Endothelial cell of umbilical vein (primary cell): ENCODE measurements around the gene QTRT2. TPM values are rescaled to one million over a fixed set of nuclear protein-coding genes. Genes with fewer than 3 reads are reported as not detected.

Experiments
- BruUV-seq: library from RNA; stranded (reverse); fragments of 400-500 nt; replicated peaks from 2 replicates; lab custom pipeline; 2021; lab: Mats Ljungman, UMichigan
- CTCF ChIA-PET: fragments of 300-600, 350-600 bp; sonication (Branson Sonifier 250); formaldehyde crosslinking; loops from one replicate; lab custom pipeline; 2021; ENCODE audit warnings: antibody characterized with exemption, inconsistent platforms; lab: Charles Lee
- POLR2A ChIA-PET: fragments of 300-600, 350-600 bp; sonication (Branson Sonifier 250); formaldehyde crosslinking; loops from one replicate; lab custom pipeline; 2021; ENCODE audit warnings: antibody characterized with exemption, inconsistent platforms; lab: Charles Lee
- DNase-seq: peaks from one replicate; pipeline ENCODE4 v3.0.0-alpha.2; 2011; ENCODE audit warnings: low read depth, low spot score
- FAIRE-seq: peaks from 2 replicates; lab custom pipeline; 2011; peaks lifted over from hg19 to GRCh38; lab: Jason Lieb, UNC
- H2AFZ ChIP-seq: 2 replicates; pipeline ENCODE4 v1.6.0; 2012; ENCODE audit warnings: low read depth, low read length, control low read depth, inconsistent platforms
- H3K27ac ChIP-seq: 2 replicates; pipeline ENCODE4 v1.5.1; 2011; ENCODE audit warnings: low read depth, mild to moderate bottlenecking, control low read depth, low read length, moderate library complexity; ENCODE audit not compliant: insufficient read depth
- H3K27me3 ChIP-seq, 2 experiments: 2 replicates each; pipeline versions ENCODE4 v1.6.0 to v1.6.1; 2011; ENCODE audit warnings: low read length in 2 of 2, mixed read lengths in 1 of 2; ENCODE audit not compliant: control insufficient read depth in 2 of 2, insufficient read depth in 2 of 2
- H3K36me3 ChIP-seq, 2 experiments: 2 replicates in 1 of 2; 3 replicates in 1 of 2; pipeline ENCODE4 v1.5.1; 2011; ENCODE audit warnings: low read length in 2 of 2, mild to moderate bottlenecking in 1 of 2, moderate library complexity in 1 of 2; ENCODE audit not compliant: control insufficient read depth in 2 of 2, insufficient read depth in 2 of 2; ENCODE audit errors: extremely low read depth in 1 of 2
- H3K4me1 ChIP-seq: 3 replicates; pipeline ENCODE4 v1.5.1; 2011; ENCODE audit warnings: mild to moderate bottlenecking, low read length; ENCODE audit not compliant: control insufficient read depth, insufficient read depth; ENCODE audit errors: extremely low read depth
- H3K4me2 ChIP-seq: 2 replicates; pipeline ENCODE4 v1.6.1; 2011; ENCODE audit warnings: low read length, control low read depth, mixed read lengths; ENCODE audit not compliant: insufficient read depth
- H3K4me3 ChIP-seq, 3 experiments: fragments of 200-600 bp in 1 of 3; sonication (generic), shearing (Covaris generic) in 1 of 3; replicated peaks in 1 of 3; 2 replicates each; pipeline ENCODE4 v1.5.1; 2011 to 2016; ENCODE audit warnings: control low read depth in 3 of 3, low read length in 3 of 3, mild to moderate bottlenecking in 2 of 3, inconsistent platforms in 1 of 3, low read depth in 1 of 3, moderate library complexity in 1 of 3; ENCODE audit not compliant: insufficient read depth in 1 of 3
- H3K79me2 ChIP-seq: 2 replicates; pipeline ENCODE4 v1.6.0; 2012; ENCODE audit warnings: low read length, inconsistent platforms; ENCODE audit not compliant: control insufficient read depth, insufficient read depth
- H3K9ac ChIP-seq: replicated peaks from 2 replicates; pipeline ENCODE3; 2011; ENCODE audit warnings: low read length, control low read depth; ENCODE audit not compliant: insufficient read depth; ENCODE audit errors: extremely low read depth
- H3K9me1 ChIP-seq: replicated peaks from 3 replicates; pipeline ENCODE4 v1.6.0; 2011; ENCODE audit warnings: mild to moderate bottlenecking, low read length; ENCODE audit not compliant: control insufficient read depth, insufficient read depth; ENCODE audit errors: extremely low read depth
- H3K9me3 ChIP-seq: replicated peaks from 2 replicates; pipeline ENCODE4 v1.5.1; 2012; ENCODE audit warnings: low read length, inconsistent platforms; ENCODE audit not compliant: control insufficient read depth, insufficient read depth
- H4K20me1 ChIP-seq: replicated peaks from 2 replicates; pipeline ENCODE3; 2011; ENCODE audit warnings: mild to moderate bottlenecking, low read length; ENCODE audit not compliant: control insufficient read depth, insufficient read depth; ENCODE audit errors: extremely low read depth
- CTCF ChIP-seq, 2 donors: IDR thresholded peaks; 1 replicate in 1 of 2; 2 replicates in 1 of 2; pipeline ENCODE4 v1.5.1; 2011; ENCODE audit warnings: low read length in 2 of 2, mild to moderate bottlenecking in 2 of 2, moderate library complexity in 2 of 2, control low read depth in 1 of 2, inconsistent platforms in 1 of 2, low read depth in 1 of 2; ENCODE audit not compliant: insufficient read depth in 1 of 2; ENCODE audit errors: extremely low read depth in 1 of 2
- FOS ChIP-seq: IDR thresholded peaks from 2 replicates; pipeline ENCODE4 v1.6.1; 2011; ENCODE audit warnings: mild to moderate bottlenecking, low read length, moderate library complexity, borderline replicate concordance; ENCODE audit not compliant: insufficient read depth
- GATA2 ChIP-seq: IDR thresholded peaks from 2 replicates; pipeline ENCODE4 v1.7.0; 2011; ENCODE audit warnings: low read depth, mild to moderate bottlenecking, moderate library complexity, mixed read lengths, low read length; ENCODE audit not compliant: insufficient read length, insufficient read depth
- JUN ChIP-seq: IDR thresholded peaks from 2 replicates; pipeline ENCODE4 v1.6.1; 2011; ENCODE audit warnings: borderline replicate concordance, low read depth; ENCODE audit not compliant: insufficient read length, insufficient read depth
- dilution Hi-C: fragments of 300-500 bp; cut with MboI; formaldehyde crosslinking; loops from one replicate; pipeline ENCODE4 v1.15.0; 2019; ENCODE audit warnings: low sequenced_read_pairs; ENCODE audit not compliant: extremely low pct_ligation_motif_present
- intact Hi-C: fragments of 100-400 bp; cut with micrococcal nuclease; formaldehyde crosslinking; loops from one replicate; pipeline ENCODE4 v1.10.0; 2022
- polyA plus RNA-seq, 4 experiments: library from polyadenylated mRNA; depleted of rRNA in 3 of 4; stranded (reverse) in 3 of 4; unstranded in 1 of 4; fragments of >200 nt; gene quantifications; 2 replicates each; pipeline versions ENCODE4 v1.2.1 to v1.2.3, GENCODE V29; 2011 to 2012; ENCODE audit warnings: missing spikeins in 1 of 4
- total RNA-seq: library from RNA; stranded (reverse); gene quantifications from 2 replicates; pipeline ENCODE4 v1.2.3, GENCODE V29; 2021

Gene QTRT2
- total and polyA plus RNA-seq, 2 donors (not counting 3 experiments of a cell fraction or from before 2014, with no cell fraction given), result 11.0 to 42.8 TPM

- ChIA-PET POLR2A (no interaction called here), CTCF (interaction anchor here (1.1 kb wide), 1 partner anchor 40 kb away, joined by 3 read pairs; no protein-coding TSS in a partner anchor)
- Histone ChIP-seq H2AFZ (no peak overlapping the region), H3K9me3 (no peaks in the 10 kb centered on the region), H3K36me3 (no peaks in the 10 kb centered on the region), H3K4me2 (no peak overlapping the region), H3K4me3 (no peak overlapping the region), H3K79me2 (no peaks in the 10 kb centered on the region), H3K27me3 (no peaks in the 10 kb centered on the region), H3K4me1 (peaks cover 7% of the 10 kb centered on the region), H3K9ac (no peak overlapping the region), H3K27ac (no peak overlapping the region), H4K20me1 (no peaks in the 10 kb centered on the region), H3K9me1 (no peaks in the 10 kb centered on the region)
- no peak for DNase-seq
- intact Hi-C loops, result no loop called here
- dilution Hi-C loops, result no loop called here
- no peak for FAIRE-seq
- no TSS peak for BruUV-seq
- TF ChIP-seq GATA2 (no peak), JUN (no peak)
These were observed 58.6 kb downstream of the QTRT2 start for GRCh38 chr3:114115143-114115542.

- peaks cover 20% of the 10 kb centered on the region for H3K4me1 ChIP-seq
- no peaks in the 10 kb centered on the region for H3K9me1 ChIP-seq
- H3K27me3 ChIP-seq, result no peaks in the 10 kb centered on the region
- ChIA-PET POLR2A (no interaction called here), CTCF (no interaction called here)
- intact Hi-C loops, result loop anchor here (5.0 kb wide), 1 partner anchor 37 kb away; no protein-coding TSS in a partner anchor
- H2AFZ ChIP-seq, result no peak overlapping the region
- dilution Hi-C loops, result no loop called here
- FAIRE-seq, result no peak
- H3K9me3 ChIP-seq, result no peaks in the 10 kb centered on the region
- no peak overlapping the region for H3K9ac ChIP-seq
- no peaks in the 10 kb centered on the region for H3K36me3 ChIP-seq
- no peaks in the 10 kb centered on the region for H4K20me1 ChIP-seq
- no peaks in the 10 kb centered on the region for H3K79me2 ChIP-seq
- no TSS peak for BruUV-seq
- H3K27ac ChIP-seq, result no peak overlapping the region
- no peak overlapping the region for H3K4me3 ChIP-seq
- no peak overlapping the region for H3K4me2 ChIP-seq
- TF ChIP-seq GATA2 (no peak), FOS (no peak), CTCF (IDR thresholded peaks at IDR 0.05; ENCODE audit: extremely low read depth in 1 of 2, insufficient read depth in 1 of 2, low read depth in 1 of 2, low read length in 2 of 2) (no peak), JUN (no peak)
- peak; percentile 14 for DNase-seq
These were observed 63.2 kb downstream of the QTRT2 start for GRCh38 chr3:114119776-114120175.
